Central memory CD4-positive, alpha-beta T cell (primary cell): ENCODE measurements around the gene GLRA3.
"Not testable (repeated sequence)": the region's sequence is repeated elsewhere in the genome, so short reads cannot be mapped to it uniquely, and the experiment has no call there.

Source experiments
- DNase-seq: peaks from one replicate; pipeline ENCODE4 v3.0.0; 2022

Gene GLRA3

GRCh38 chr4:174713181-174713580 lies 115.9 kb downstream of the GLRA3 start:
- DNase-seq: no peak

DNA sequence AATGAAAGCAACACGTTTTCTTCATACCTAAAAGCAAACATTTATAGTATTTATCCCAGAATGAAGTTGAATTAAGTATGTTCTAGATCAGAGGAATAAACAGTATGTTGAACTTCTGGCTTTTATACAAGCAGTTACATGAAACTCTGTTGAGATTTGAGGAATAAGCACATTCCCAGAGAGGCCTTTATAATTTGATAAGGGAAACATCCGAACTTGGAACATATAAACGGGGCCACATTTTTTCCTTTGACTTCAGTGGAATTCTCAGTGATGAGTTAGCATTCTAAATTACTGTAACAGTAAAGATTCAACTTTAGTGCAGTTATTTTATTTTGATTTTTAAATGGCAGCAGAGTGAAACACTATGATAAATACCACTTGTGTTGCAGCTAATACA lies 119.5 kb downstream of the GLRA3 start:
- DNase-seq: no peak

DNA sequence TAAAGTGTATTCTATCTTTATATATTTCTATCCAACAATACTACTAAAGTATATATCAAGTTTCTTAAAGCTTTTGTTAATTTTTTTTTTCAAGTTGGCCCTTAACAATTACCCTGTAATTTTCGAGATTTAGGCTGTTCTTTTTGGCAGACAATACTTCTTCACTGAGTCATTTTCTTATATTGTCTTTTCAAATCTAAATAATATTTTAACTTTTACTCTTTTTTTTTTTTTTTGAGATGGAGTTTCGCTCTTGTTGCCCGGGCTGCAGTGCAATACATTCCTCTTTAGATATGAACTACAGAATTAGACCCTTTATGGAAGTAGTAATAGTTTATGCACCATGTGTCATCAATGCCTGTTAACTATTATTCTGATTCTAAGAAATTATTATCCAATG lies 120.7 kb downstream of the GLRA3 start:
- DNase-seq: no peak

DNA sequence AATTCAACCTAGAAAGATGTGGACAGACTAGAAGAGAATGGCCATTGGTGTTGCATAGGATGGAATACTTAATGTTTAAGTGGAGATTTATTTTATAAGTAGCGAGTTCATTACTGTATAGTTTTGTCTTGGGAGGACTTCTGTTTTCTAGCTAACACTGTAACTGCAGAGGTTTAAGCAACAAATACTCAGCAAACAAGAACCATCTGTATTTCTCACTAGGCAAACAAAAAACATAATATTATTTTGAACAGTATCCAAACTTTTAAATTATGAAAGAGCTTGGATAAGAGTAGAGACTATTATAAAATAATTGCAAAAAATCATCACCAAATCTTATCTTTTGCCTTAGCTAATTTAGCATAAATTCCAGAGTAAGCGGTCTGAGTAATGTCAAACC lies 121.1 kb downstream of the GLRA3 start:
- DNase-seq: no peak

GRCh38 chr4:174707051-174707676 lies 121.9 kb downstream of the GLRA3 start:
- DNase-seq: no peak

DNA sequence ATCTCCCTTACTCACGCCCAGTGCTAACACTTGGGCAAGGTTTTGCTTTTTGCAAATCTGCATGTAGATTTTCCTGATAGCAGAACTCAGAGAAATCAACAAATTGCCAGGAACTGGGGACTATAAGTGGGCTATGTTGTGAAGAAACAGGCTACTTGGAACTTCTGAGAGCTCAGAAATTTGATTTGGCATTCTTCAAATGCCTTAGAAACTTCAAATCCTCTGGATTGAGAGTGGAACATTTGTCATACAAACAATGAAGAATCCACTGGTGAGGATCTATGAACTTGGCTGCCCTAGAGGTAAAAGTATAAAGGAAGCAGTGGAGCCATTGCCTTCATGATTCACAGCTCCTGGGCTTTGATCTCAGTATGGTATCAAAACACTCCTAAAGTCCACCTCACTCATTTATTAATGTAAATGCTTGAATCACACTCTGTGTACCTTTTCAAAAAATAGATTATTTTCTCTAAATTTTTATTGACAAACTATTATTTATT lies 126.0 kb downstream of the GLRA3 start:
- no peak for DNase-seq

DNA sequence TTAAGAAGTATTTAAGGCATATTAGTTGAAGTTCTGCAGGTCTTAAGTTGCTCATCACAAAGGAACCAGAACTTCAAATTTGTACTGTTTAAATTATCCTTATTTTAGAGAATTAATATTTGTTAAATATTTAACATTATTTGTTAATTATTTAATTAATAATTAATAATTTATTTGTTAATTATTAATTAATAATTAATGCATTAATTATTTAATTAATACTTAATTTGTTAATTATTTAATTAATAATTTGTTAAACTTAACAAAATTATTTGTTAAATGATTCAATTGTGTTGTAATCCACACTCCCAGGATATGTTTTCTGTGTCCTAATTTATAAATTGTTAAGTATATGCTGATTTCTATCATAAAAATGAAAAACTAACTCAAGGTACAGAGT lies 129.4 kb downstream of the GLRA3 start:
- DNase-seq: no peak

DNA sequence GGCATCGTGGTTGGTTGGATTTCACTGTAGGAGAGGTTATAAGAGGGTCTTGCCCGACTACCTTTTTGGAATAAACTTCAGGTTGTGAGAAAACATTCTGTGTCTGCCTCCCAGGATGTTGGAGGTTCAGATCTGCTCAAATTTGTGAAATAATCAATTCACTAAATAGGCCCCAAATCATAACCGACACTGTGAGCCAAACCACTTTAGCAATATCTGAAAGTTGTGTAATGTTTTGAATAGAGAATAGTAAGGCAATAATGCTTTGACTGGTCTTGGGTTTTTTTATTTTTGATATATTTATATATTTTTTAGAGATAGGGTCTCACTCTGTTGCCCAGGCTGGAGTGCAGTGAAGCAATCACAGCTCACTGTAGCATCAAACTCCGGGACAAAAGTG lies 131.2 kb downstream of the GLRA3 start:
- DNase-seq: no peak

DNA sequence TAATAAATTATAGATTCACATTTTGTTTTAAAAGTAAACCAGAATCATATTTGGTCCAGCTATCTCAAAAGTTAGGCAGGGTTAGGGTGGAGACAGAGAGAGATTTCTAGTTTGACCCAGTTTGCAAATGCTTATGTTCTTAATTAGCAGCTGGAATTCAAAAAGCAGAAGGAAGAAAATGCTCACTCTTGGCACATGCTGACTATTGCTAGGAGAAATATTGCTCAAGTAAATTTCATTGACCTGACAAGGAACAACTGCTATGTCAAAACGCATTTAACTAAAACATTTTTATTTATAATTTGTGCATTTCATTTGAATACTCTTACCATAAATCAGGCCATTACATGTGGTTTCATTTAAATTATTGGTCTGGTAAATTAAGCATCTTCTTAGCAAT lies 131.8 kb downstream of the GLRA3 start:
- no peak for DNase-seq

DNA sequence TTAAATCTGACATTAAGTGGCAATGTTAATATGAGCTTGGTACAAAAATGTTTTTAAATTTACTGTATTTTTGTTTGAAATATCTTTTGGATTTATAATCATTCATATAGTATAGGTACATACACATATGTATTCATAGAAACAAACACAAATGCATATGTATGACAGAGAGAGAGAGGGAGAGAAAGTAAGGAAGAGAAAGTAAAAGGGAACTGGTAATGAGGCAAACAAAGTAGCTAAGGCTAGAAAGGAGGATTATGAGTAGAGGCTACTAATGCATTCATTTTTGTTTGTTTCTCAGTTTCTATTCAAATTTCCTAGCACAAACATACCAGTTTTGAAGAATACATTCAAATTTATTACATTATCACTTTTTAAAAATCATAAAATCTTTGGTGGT lies 132.4 kb downstream of the GLRA3 start:
- DNase-seq: no peak

- DNase-seq: not testable (repeated sequence)
Observed at GRCh38 chr4:174691876-174692275, 137.2 kb downstream of the GLRA3 start.

GRCh38 chr4:174690665-174691064 lies 138.4 kb downstream of the GLRA3 start:
- DNase-seq: no peak

- no peak for DNase-seq
Observed at GRCh38 chr4:174689618-174690017, 139.4 kb downstream of the GLRA3 start.

GRCh38 chr4:174686826-174687225 lies 142.2 kb downstream of the GLRA3 start:
- no peak for DNase-seq

- no peak for DNase-seq
Observed at GRCh38 chr4:174681723-174682300, 147.2 kb downstream of the GLRA3 start.

DNA sequence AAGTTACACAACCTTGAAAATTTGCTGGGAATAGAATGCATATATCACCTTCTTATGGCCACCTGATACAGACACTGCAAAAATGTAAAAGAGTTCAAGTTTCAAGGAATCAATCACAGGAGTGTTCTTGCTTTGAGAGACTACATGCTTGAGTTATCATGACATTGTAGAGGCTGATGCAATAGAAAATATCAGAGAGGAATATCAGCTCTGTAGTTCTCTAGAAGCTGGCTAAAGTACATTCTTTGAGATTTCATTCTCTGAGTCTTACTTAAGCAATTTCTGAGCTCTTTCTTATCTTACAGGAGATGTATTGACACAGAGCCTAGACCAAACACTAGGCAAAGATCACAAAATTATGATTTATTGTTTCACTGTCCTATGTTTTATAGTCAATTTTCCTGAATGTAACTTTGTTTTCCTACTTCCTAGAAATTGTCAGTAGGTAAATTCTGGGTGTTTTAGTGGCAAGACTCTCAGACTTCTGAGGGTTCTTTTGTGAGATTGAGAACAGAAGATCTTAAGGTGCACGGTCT lies 154.7 kb downstream of the GLRA3 start:
- no peak for DNase-seq

- DNase-seq: no peak
Observed at GRCh38 chr4:174673865-174674264, 155.2 kb downstream of the GLRA3 start.

GRCh38 chr4:174672276-174672675 lies 156.8 kb downstream of the GLRA3 start:
- no peak for DNase-seq

GRCh38 chr4:174669270-174669669 lies 159.8 kb downstream of the GLRA3 start:
- no peak for DNase-seq

DNA sequence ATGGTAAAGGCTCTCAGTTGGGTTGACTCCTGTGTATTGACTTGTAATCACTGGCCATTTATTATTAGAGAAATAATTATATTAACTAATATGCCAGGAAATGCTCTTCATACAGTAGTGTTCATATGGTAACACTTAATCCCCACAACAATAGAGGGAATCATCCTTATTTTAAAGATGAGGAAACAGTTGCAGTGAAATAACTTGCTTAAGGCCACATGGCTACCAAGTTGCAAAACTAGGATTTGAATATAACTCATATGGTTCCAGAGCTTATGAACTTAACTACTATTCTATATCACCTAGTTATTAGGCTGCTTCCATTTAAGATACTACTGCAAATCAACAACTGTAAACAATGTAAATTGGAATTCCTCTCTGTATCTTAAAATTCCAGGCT lies 163.2 kb downstream of the GLRA3 start:
- no peak for DNase-seq

- no peak for DNase-seq
Observed at GRCh38 chr4:174663216-174663615, 165.8 kb downstream of the GLRA3 start.

DNA sequence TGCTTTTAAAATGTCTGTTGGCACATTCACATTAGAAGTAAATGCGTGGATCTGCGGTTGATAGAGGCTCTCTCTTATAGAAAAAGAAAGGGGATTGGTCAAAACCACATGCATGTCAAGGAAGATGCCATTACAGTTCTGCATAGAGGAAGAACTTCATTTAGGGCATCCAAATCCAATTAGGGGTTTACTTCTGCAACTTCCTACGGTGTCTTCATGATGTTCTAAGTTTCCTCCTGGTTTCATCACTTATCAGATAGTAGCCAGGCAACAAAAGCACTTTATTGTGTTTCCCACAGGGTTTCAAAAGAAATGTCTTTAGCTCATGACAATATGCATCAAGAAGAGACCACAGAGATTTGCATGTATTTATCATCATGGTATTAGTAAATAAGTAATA lies 170.8 kb downstream of the GLRA3 start:
- DNase-seq: no peak

DNA sequence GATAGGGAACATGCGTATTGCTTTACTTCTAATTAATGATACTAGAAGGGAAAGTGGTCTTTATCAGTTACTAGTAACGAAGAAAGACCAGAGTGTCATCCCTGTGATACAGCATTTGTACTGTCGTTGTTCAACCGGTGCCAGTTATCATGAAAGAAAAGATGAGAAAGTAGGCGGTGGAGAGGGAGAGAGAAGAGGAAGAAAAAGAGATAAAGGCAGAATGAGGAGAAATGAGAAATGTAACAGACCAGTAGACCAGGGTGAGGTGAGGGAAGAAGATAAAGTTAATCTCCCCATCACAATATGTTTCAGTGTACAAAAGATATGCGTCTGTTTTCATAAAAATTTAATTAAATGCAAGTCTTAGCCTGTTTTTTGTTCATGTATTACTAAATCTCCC lies 171.6 kb downstream of the GLRA3 start:
- DNase-seq: no peak

GRCh38 chr4:174654634-174655033 lies 174.4 kb downstream of the GLRA3 start:
- no peak for DNase-seq
